NCI-H1694 (cell line): ENCODE measurements around the gene KDM4C.
"Not testable (repeated sequence)": the region's sequence is repeated elsewhere in the genome, so short reads cannot be mapped to it uniquely, and the experiment has no call there.

Experiments
- DNase-seq: peaks from one replicate; lab custom pipeline; 2025; lab: John Stamatoyannopoulos, UW

The KDM4C gene

GRCh38 chr9:6806318-6806717, 48.5 kb downstream of the KDM4C start:
- DNase-seq: not testable (repeated sequence)

GRCh38 chr9:6807669-6808068, 49.9 kb downstream of the KDM4C start:
- DNase-seq: not testable (repeated sequence)

GRCh38 chr9:6811436-6811835, 53.7 kb downstream of the KDM4C start:
- DNase-seq: no peak

GRCh38 chr9:6816581-6816980, 58.8 kb downstream of the KDM4C start:
- no peak for DNase-seq

- no peak for DNase-seq
These were observed 60.6 kb downstream of the KDM4C start for GRCh38 chr9:6818292-6818922.

- no peak for DNase-seq
These were observed 61.3 kb downstream of the KDM4C start for GRCh38 chr9:6819112-6819511.

GRCh38 chr9:6819529-6819928, 61.8 kb downstream of the KDM4C start:
- DNase-seq: no peak

- DNase-seq: no peak
These were observed 64.9 kb downstream of the KDM4C start for GRCh38 chr9:6822696-6823095.

GRCh38 chr9:6827439-6828145, 69.8 kb downstream of the KDM4C start:
- peak; percentile 69 for DNase-seq

- DNase-seq: no peak
These were observed 71.3 kb downstream of the KDM4C start for GRCh38 chr9:6829027-6829426.

GRCh38 chr9:6829536-6829935, 71.8 kb downstream of the KDM4C start:
- no peak for DNase-seq

GRCh38 chr9:6833518-6834192, 75.9 kb downstream of the KDM4C start:
- no peak for DNase-seq

- no peak for DNase-seq
These were observed 76.5 kb downstream of the KDM4C start for GRCh38 chr9:6834306-6834705.

GRCh38 chr9:6838158-6838557, 80.4 kb downstream of the KDM4C start:
- DNase-seq: no peak

- DNase-seq: no peak
These were observed 84.8 kb downstream of the KDM4C start for GRCh38 chr9:6842584-6842947.

- DNase-seq: no peak
These were observed 86.0 kb downstream of the KDM4C start for GRCh38 chr9:6843742-6844141.

GRCh38 chr9:6844267-6844666, 86.5 kb downstream of the KDM4C start:
- DNase-seq: no peak

- no peak for DNase-seq
These were observed 87.5 kb downstream of the KDM4C start for GRCh38 chr9:6845128-6845826.

GRCh38 chr9:6845880-6846279, 88.1 kb downstream of the KDM4C start:
- no peak for DNase-seq

- no peak for DNase-seq
These were observed 94.6 kb downstream of the KDM4C start for GRCh38 chr9:6852243-6852963.

- DNase-seq: no peak
These were observed 98.1 kb downstream of the KDM4C start for GRCh38 chr9:6855860-6856259.

- no peak for DNase-seq
These were observed 106.3 kb downstream of the KDM4C start for GRCh38 chr9:6864102-6864501.
